Vagina (tissue), 2 donors: ENCODE measurements around the gene F2R.

Experiments
- POLR2A ChIP-seq, 2 donors: fragments of 450-650 bp; IDR thresholded peaks; one replicate each; pipeline ENCODE4 v1.6.1; 2017; ENCODE audit warnings: antibody characterized with exemption in 2 of 2, mild to moderate bottlenecking in 2 of 2, moderate library complexity in 2 of 2
- POLR2AphosphoS5 ChIP-seq, 2 donors: sonication (generic); formaldehyde crosslinking; IDR thresholded peaks; one replicate each; pipeline ENCODE4 v1.9.0; 2017; ENCODE audit warnings: antibody characterized with exemption in 2 of 2, mild to moderate bottlenecking in 2 of 2, low read depth in 1 of 2; ENCODE audit not compliant: insufficient read depth in 1 of 2
- TF ChIP-seq, protein P1 (sequence below), 3 experiments: fragments of 450-650 bp in 2 of 3; fragments of 200-600 bp in 1 of 3; sonication (generic) in 1 of 3; IDR thresholded peaks; one replicate each; pipeline ENCODE4 v1.5.1; 2017 to 2019; ENCODE audit warnings: antibody characterized with exemption in 3 of 3, mild to moderate bottlenecking in 2 of 3, moderate library complexity in 2 of 3

DNA sequence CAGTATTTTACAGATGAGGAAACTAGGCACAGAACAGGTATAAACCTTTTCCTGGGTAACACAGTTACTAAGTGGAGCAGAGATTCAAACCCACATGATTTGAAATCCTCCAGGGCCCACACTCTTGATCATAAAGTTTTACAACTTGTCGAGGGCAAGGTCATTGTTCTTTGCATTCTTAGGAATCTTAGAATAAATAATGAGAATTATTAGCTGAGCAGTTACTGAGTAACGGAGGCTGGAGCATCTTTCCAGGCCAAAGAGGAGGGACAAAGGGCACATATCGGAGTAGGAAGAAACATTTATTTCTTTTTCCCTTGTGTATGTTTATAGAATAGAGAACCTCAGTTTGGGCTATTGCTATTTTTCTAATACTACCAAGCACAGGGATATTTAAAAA lies 27.1 kb upstream of the F2R start:
- TF ChIP-seq POLR2A (IDR thresholded peaks at IDR 0.05) (no peak), POLR2AphosphoS5 (IDR thresholded peaks at IDR 0.05; ENCODE audit: insufficient read depth in 1 of 2, low read depth in 1 of 2) (no peak)
- TF ChIP-seq, protein P1, sequence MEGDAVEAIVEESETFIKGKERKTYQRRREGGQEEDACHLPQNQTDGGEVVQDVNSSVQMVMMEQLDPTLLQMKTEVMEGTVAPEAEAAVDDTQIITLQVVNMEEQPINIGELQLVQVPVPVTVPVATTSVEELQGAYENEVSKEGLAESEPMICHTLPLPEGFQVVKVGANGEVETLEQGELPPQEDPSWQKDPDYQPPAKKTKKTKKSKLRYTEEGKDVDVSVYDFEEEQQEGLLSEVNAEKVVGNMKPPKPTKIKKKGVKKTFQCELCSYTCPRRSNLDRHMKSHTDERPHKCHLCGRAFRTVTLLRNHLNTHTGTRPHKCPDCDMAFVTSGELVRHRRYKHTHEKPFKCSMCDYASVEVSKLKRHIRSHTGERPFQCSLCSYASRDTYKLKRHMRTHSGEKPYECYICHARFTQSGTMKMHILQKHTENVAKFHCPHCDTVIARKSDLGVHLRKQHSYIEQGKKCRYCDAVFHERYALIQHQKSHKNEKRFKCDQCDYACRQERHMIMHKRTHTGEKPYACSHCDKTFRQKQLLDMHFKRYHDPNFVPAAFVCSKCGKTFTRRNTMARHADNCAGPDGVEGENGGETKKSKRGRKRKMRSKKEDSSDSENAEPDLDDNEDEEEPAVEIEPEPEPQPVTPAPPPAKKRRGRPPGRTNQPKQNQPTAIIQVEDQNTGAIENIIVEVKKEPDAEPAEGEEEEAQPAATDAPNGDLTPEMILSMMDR (IDR thresholded peaks at IDR 0.05) = no peak
